HepG2 (cell line): Measurements from ENCODE around the gene DLX1. TPM values are rescaled to one million over a fixed set of nuclear protein-coding genes. Genes with fewer than 3 reads are reported as not detected.
"Not testable (repeated sequence)": the region's sequence is repeated elsewhere in the genome, so short reads cannot be mapped to it uniquely, and the experiment has no call there.

Source experiments
- ATAC-seq: fragments of 200-7000 bp; cut with Tn5 transposase; 3 replicates; pipeline ENCODE4 v1.9.1; 2020; ENCODE audit warnings: mild to moderate bottlenecking, moderate library complexity
- BruUV-seq: library from RNA; stranded (reverse); fragments of 400-500 nt; replicated peaks from 2 replicates; lab custom pipeline; 2021; lab: Mats Ljungman, UMichigan
- CTCF ChIA-PET: fragments of 300-600 bp; formaldehyde crosslinking; extraction: SDS; loops from one replicate; lab custom pipeline; 2021; ENCODE audit warnings: low total read pairs, inconsistent platforms, low intra/inter-chr PET ratio; lab: Yijun Ruan, JAX
- POLR2A ChIA-PET: fragments of 350-600 bp; sonication (Branson Sonifier 250); formaldehyde crosslinking; loops from one replicate; lab custom pipeline; 2020; ENCODE audit warnings: antibody characterized with exemption, inconsistent platforms; lab: Yijun Ruan, JAX
- DNase-seq: peaks from one replicate; pipeline ENCODE4 v3.0.0-alpha.2; 2015; ENCODE audit warnings: low spot score
- FAIRE-seq: peaks from 3 replicates; lab custom pipeline; 2011; peaks lifted over from hg19 to GRCh38; lab: Jason Lieb, UNC
- H2AFZ ChIP-seq: one replicate; pipeline ENCODE4 v1.6.1; 2011; ENCODE audit warnings: low read length, inconsistent platforms
- H3K27ac ChIP-seq: fragments of 300-600 bp; 3 replicates; pipeline ENCODE4 v1.8.0; 2011; ENCODE audit warnings: mixed run types, mild to moderate bottlenecking, mixed read lengths, low read length, inconsistent platforms; ENCODE audit not compliant: insufficient read depth; ENCODE audit errors: extremely low read length
- H3K27me3 ChIP-seq, 2 experiments: fragments of 200-600 bp in 1 of 2; 2 replicates in 1 of 2; 3 replicates in 1 of 2; pipeline versions ENCODE4 v1.6.0 to v1.8.0; 2011; ENCODE audit warnings: low read length in 2 of 2, mild to moderate bottlenecking in 2 of 2, moderate library complexity in 2 of 2, inconsistent platforms in 1 of 2; ENCODE audit not compliant: insufficient read depth in 2 of 2, control insufficient read depth in 1 of 2
- H3K36me3 ChIP-seq, 2 experiments: fragments of 200-600 bp in 1 of 2; replicated peaks in 1 of 2; 2 replicates in 1 of 2; 3 replicates in 1 of 2; pipeline versions ENCODE4 v1.5.1 to v1.8.0; 2011; ENCODE audit warnings: low read length in 2 of 2, inconsistent platforms in 1 of 2; ENCODE audit not compliant: insufficient read depth in 2 of 2, control insufficient read depth in 1 of 2
- H3K4me1 ChIP-seq: 2 replicates; pipeline ENCODE4 v1.5.1; 2012; ENCODE audit warnings: low read length, inconsistent platforms; ENCODE audit not compliant: insufficient read depth
- H3K4me2 ChIP-seq: 2 replicates; pipeline ENCODE4 v1.6.0; 2011; ENCODE audit warnings: low read depth, low read length, inconsistent platforms
- H3K4me3 ChIP-seq, 3 experiments: fragments of 200-600 bp in 1 of 3; sonication (generic), shearing (Covaris generic) in 1 of 3; replicated peaks in 1 of 3; 2 replicates each; pipeline ENCODE4 v1.5.1; 2011 to 2016; ENCODE audit warnings: low read length in 3 of 3, inconsistent platforms in 2 of 3, low read depth in 2 of 3, mild to moderate bottlenecking in 2 of 3, control low read depth in 1 of 3, mixed read lengths in 1 of 3; ENCODE audit not compliant: insufficient read depth in 1 of 3
- H3K79me2 ChIP-seq: one replicate; pipeline ENCODE4 v1.6.1; 2011; ENCODE audit warnings: low read length, inconsistent platforms; ENCODE audit not compliant: insufficient read depth
- H3K9ac ChIP-seq: 2 replicates; pipeline ENCODE4 v1.6.0; 2011; ENCODE audit warnings: mild to moderate bottlenecking, low read depth, low read length, inconsistent platforms; ENCODE audit not compliant: insufficient read depth
- H3K9me3 ChIP-seq: 2 replicates; pipeline ENCODE4 v1.5.1; 2012; ENCODE audit warnings: mild to moderate bottlenecking, low read length
- H4K20me1 ChIP-seq: 2 replicates; pipeline ENCODE4 v1.6.0; 2011; ENCODE audit warnings: inconsistent platforms, mild to moderate bottlenecking, low read length, moderate library complexity; ENCODE audit not compliant: insufficient read depth
- ATM ChIP-seq: fragments of 450-650 bp; IDR thresholded peaks from 2 replicates; pipeline ENCODE4 v1.7.1; 2017; ENCODE audit warnings: mild to moderate bottlenecking, borderline replicate concordance
- KDM4B ChIP-seq: sonication (generic); formaldehyde crosslinking; IDR thresholded peaks from 2 replicates; pipeline ENCODE4 v1.4.0; 2020; ENCODE audit warnings: missing genetic modification reagents
- PLSCR1 ChIP-seq: sonication (generic); formaldehyde crosslinking; IDR thresholded peaks from 2 replicates; pipeline ENCODE4 v1.5.0; 2020; ENCODE audit warnings: missing genetic modification reagents, mild to moderate bottlenecking, borderline replicate concordance
- SNAI1 ChIP-seq: sonication (generic); formaldehyde crosslinking; IDR thresholded peaks from 2 replicates; pipeline ENCODE4 v1.5.0; 2020; ENCODE audit warnings: mild to moderate bottlenecking, missing genetic modification reagents, borderline replicate concordance
- ZNF512 ChIP-seq: sonication (generic); formaldehyde crosslinking; IDR thresholded peaks from 2 replicates; pipeline ENCODE4 v1.4.0; 2020; ENCODE audit warnings: mild to moderate bottlenecking, missing genetic modification reagents
- WGBS: methylation state at CpG from one replicate; pipeline ENCODE4 v1.1.6; 2017; ENCODE audit warnings: low lambda C conversion rate; 5-methylcytosine and 5-hydroxymethylcytosine counted together
- in situ Hi-C: cut with HindIII; loops from 2 replicates; pipeline ENCODE4 v1.10.0; 2017; ENCODE audit warnings: low pct_unique_long_range_greater_than_20kb; ENCODE audit not compliant: extremely low pct_ligation_motif_present
- intact Hi-C: fragments of 100-400 bp; cut with micrococcal nuclease; formaldehyde crosslinking; loops from one replicate; pipeline ENCODE4 v1.10.0; 2022; ENCODE audit not compliant: unreplicated experiment
- polyA plus RNA-seq, 8 experiments: library from polyadenylated mRNA; depleted of rRNA in 3 of 8; stranded (reverse) in 7 of 8; unstranded in 1 of 8; fragments of >200 nt; fragmentation: Illumina TruSeq in 4 of 8; extraction: Trizol in 4 of 8; gene quantifications; 2 replicates each; pipeline versions ENCODE4 v1.2.1 to v1.2.3, GENCODE V29; 2011 to 2016; ENCODE audit warnings: low read depth in 4 of 8, missing spikeins in 1 of 8, mixed read lengths in 1 of 8; ENCODE audit not compliant: insufficient read depth in 1 of 8
- total RNA-seq, 5 experiments: library from RNA; depleted of rRNA; stranded (reverse); fragments of >200 nt; fragmentation: Illumina TruSeq; extraction: Trizol; gene quantifications; 2 replicates each; pipeline ENCODE4 v1.2.3, GENCODE V29; 2016; ENCODE audit warnings: low read depth in 1 of 5

The DLX1 gene
- total and polyA plus RNA-seq, 2 of the 13 experiments (the other 11 are each of a cell fraction or from before 2014, with no cell fraction given): 0.18 to 0.86 TPM

GRCh38 chr2:172058660-172059059, 26.6 kb upstream of the DLX1 start:
- 97% methylated on average over 5 of the region's 5 CpGs for WGBS
- in situ Hi-C loops (no loop called here), intact Hi-C loops (loop anchor here (10.0 kb wide), 1 partner anchor 54 kb away; no protein-coding TSS in a partner anchor)
- TF ChIP-seq ATM: no peak
- no peak for TF ChIP-seq ZNF512 (CRISPR knock-in tag)
- no peak for TF ChIP-seq PLSCR1 (CRISPR knock-in tag)
- TF ChIP-seq KDM4B: no peak
- no peak for TF ChIP-seq SNAI1 (CRISPR knock-in tag)
- Histone ChIP-seq H3K4me2 (no peak overlapping the region), H3K36me3 (peaks cover under 1 to 5% of the 10 kb centered on the region in 2 experiments; a peak in 4 of 5 replicates), H3K27me3 (no peaks in the 10 kb centered on the region), H3K9ac (no peak overlapping the region), H3K4me3 (no peak overlapping the region), H3K4me1 (peaks cover 16% of the 10 kb centered on the region), H3K79me2 (no peaks in the 10 kb centered on the region), H2AFZ (no peak overlapping the region), H4K20me1 (no peaks in the 10 kb centered on the region), H3K27ac (no peak overlapping the region), H3K9me3 (no peaks in the 10 kb centered on the region)
- ChIA-PET CTCF (no interaction called here), POLR2A (no interaction called here)
- no peak for DNase-seq
- BruUV-seq: no TSS peak
- FAIRE-seq: no peak
- ATAC-seq: no peak

GRCh38 chr2:172060118-172060517, 25.2 kb upstream of the DLX1 start:
- ATAC-seq, DNase-seq, H3K4me2 ChIP-seq, in situ Hi-C loops, BruUV-seq, H2AFZ ChIP-seq, H3K36me3 ChIP-seq, H3K4me3 ChIP-seq, CTCF ChIA-PET, FAIRE-seq, intact Hi-C loops, H3K79me2 ChIP-seq, H3K27me3 ChIP-seq, POLR2A ChIA-PET, H3K27ac ChIP-seq, H3K9ac ChIP-seq, H3K9me3 ChIP-seq, H4K20me1 ChIP-seq: not testable (repeated sequence)
- 95% methylated on average over 5 of the region's 5 CpGs for WGBS
- peaks cover 11% of the 10 kb centered on the region; the same call in 1 of the 2 replicates for H3K4me1 ChIP-seq
